NCI-H128 (cell line): ENCODE results near the gene COX7A2L.

ENCODE experiments used
- DNase-seq: peaks from one replicate; lab custom pipeline; 2025; ENCODE audit not compliant: unreplicated experiment; lab: John Stamatoyannopoulos, UW

The COX7A2L gene

GRCh38 chr2:42321452-42322064, 39.5 kb downstream of the COX7A2L start:
- no peak for DNase-seq

GRCh38 chr2:42319265-42319664, 41.8 kb downstream of the COX7A2L start:
- DNase-seq, result no peak

GRCh38 chr2:42317945-42318344, 43.1 kb downstream of the COX7A2L start:
- DNase-seq, result no peak

GRCh38 chr2:42317486-42317885, 43.5 kb downstream of the COX7A2L start:
- no peak for DNase-seq

- no peak for DNase-seq
These were observed 44.1 kb downstream of the COX7A2L start for GRCh38 chr2:42316910-42317309.

- DNase-seq, result no peak
These were observed 45.1 kb downstream of the COX7A2L start for GRCh38 chr2:42315844-42316470.

GRCh38 chr2:42314892-42315468, 46.0 kb downstream of the COX7A2L start:
- no peak for DNase-seq

GRCh38 chr2:42312106-42312505, 48.9 kb downstream of the COX7A2L start:
- no peak for DNase-seq

GRCh38 chr2:42310007-42310515, 51.0 kb downstream of the COX7A2L start:
- no peak for DNase-seq

- DNase-seq, result no peak
These were observed 51.7 kb downstream of the COX7A2L start for GRCh38 chr2:42309366-42309765.

GRCh38 chr2:42307180-42307579, 53.8 kb downstream of the COX7A2L start:
- no peak for DNase-seq

- DNase-seq, result no peak
These were observed 56.8 kb downstream of the COX7A2L start for GRCh38 chr2:42304059-42304713.

- no peak for DNase-seq
These were observed 57.8 kb downstream of the COX7A2L start for GRCh38 chr2:42303252-42303651.

GRCh38 chr2:42300527-42300926, 60.5 kb downstream of the COX7A2L start:
- DNase-seq, result no peak
